Measurements from ENCODE around the gene NHLRC4. TPM values are rescaled to one million over a fixed set of nuclear protein-coding genes. Genes with fewer than 3 reads are reported as not detected.

The NHLRC4 gene
- total RNA-seq, 1 experiment from 2014 or later, result 0.44 TPM

DNA sequence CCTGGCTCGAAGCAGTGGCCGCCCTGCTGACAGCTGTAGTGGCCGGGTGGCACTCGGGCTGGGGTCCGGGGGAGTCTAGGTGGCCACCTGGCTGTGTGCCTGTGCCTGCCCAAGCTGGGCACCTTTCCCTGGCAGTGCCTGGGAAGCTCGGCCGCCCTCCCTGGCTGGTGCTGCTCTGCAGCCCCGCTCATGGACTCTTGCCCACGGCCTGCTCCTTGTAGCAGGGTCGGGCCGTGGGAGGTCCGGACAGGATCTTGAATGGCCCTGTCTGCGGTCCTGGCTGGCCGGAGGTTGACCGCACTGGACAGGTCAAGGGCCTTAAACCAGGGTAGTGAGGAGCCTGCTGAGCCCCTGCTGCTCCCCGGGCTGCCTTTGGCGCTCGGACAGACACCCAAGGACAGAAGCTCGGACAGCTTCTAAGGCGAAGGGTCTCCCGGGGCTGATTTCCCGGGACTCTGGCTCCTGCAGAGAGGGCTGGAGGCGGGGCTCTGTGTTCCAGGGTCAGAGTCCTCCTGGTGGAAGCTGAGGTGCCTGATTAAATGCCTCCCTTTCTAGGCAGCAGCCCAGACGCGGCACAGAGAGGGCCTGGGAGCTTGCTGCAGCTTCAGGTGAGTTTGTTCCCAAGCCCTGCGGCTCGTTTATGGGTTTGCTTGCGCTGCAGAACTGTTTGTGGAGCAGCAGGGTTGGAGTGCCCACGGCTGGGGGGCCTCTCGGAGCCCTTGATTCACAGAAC, 33.2 kb upstream of the NHLRC4 start:
- no peaks in the 10 kb centered on the region for H3K27me3 ChIP-seq (ENCODE audit: low read length)
- H3K79me2 ChIP-seq (ENCODE audit: low read length), result peaks cover 98% of the 10 kb centered on the region
- ChIA-PET POLR2A (ENCODE audit: unreplicated experiment) (no interaction called here), CTCF (no interaction called here)
- H3K9ac ChIP-seq (ENCODE audit: low read length), result no peak overlapping the region
- no peak overlapping the region for H3K4me3 ChIP-seq (ENCODE audit: low read length)
- intact Hi-C loops (cut with micrococcal nuclease), result no loop called here
- TF ChIP-seq, protein P1, sequence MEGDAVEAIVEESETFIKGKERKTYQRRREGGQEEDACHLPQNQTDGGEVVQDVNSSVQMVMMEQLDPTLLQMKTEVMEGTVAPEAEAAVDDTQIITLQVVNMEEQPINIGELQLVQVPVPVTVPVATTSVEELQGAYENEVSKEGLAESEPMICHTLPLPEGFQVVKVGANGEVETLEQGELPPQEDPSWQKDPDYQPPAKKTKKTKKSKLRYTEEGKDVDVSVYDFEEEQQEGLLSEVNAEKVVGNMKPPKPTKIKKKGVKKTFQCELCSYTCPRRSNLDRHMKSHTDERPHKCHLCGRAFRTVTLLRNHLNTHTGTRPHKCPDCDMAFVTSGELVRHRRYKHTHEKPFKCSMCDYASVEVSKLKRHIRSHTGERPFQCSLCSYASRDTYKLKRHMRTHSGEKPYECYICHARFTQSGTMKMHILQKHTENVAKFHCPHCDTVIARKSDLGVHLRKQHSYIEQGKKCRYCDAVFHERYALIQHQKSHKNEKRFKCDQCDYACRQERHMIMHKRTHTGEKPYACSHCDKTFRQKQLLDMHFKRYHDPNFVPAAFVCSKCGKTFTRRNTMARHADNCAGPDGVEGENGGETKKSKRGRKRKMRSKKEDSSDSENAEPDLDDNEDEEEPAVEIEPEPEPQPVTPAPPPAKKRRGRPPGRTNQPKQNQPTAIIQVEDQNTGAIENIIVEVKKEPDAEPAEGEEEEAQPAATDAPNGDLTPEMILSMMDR (conservative IDR thresholded peaks at IDR 0.05; ENCODE audit: low read depth, low read length), result no peak
- TF ChIP-seq EZH2phosphoT487 (IDR thresholded peaks at IDR 0.05; ENCODE audit: borderline replicate concordance, low read length) (no peak), EZH2 (IDR thresholded peaks at IDR 0.05; ENCODE audit: low read length, unreplicated experiment) (no peak)
- no peaks in the 10 kb centered on the region for H3K9me3 ChIP-seq (ENCODE audit: low read length)
- no TSS peak for BruUV-seq (replicated peaks)
- ATAC-seq (no peak), DNase-seq (no peak)
- H3K4me2 ChIP-seq (ENCODE audit: low read length), result no peak overlapping the region
- no peaks in the 10 kb centered on the region for H3F3A ChIP-seq (ENCODE audit: low read length, unreplicated experiment)
- H3K9me2 ChIP-seq (replicated peaks; ENCODE audit: low read length), result no peaks in the 10 kb centered on the region
- H2AFZ ChIP-seq (ENCODE audit: low read length), result no peak overlapping the region
- peaks cover 32% of the 10 kb centered on the region for H4K20me1 ChIP-seq (ENCODE audit: low read length)
- no peak overlapping the region for H3K27ac ChIP-seq (ENCODE audit: low read length)
- H3K36me3 ChIP-seq (ENCODE audit: low read depth, low read length), result no peaks in the 10 kb centered on the region; the same call in 1 of the 2 replicates
- peaks cover 32% of the 10 kb centered on the region for H3K4me1 ChIP-seq (ENCODE audit: insufficient read depth, low read length)

DNA sequence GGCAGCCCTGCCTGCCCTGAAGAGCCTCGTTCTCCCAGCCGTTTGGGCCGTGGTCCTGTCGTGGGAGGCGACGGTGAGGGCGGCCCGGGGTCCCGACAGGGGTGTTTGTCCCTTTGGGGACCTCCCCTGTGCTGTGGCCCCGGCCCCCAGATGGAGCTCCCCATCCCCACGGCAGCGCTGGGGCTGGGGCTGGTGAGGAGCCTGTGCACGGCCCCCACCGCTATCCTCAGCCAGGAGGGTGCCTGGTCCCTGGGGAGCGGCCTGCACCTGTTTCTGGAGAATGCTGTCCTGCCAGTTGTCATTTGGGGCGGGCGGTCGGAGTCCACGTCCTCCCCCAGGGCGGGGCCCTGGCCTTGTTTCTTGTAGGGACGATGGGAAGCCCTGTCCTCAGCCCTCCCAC, 32.7 kb upstream of the NHLRC4 start:
- Histone ChIP-seq H3K27me3 (ENCODE audit: low read length) (no peaks in the 10 kb centered on the region), H4K20me1 (ENCODE audit: low read length) (peaks cover 27% of the 10 kb centered on the region), H3K9ac (ENCODE audit: low read length) (no peak overlapping the region), H3K4me3 (ENCODE audit: low read length) (no peak overlapping the region), H3K9me3 (ENCODE audit: low read length) (no peaks in the 10 kb centered on the region), H3K79me2 (ENCODE audit: low read length) (peaks cover 98% of the 10 kb centered on the region), H3F3A (ENCODE audit: low read length, unreplicated experiment) (no peaks in the 10 kb centered on the region), H2AFZ (ENCODE audit: low read length) (no peak overlapping the region), H3K9me2 (replicated peaks; ENCODE audit: low read length) (no peaks in the 10 kb centered on the region), H3K36me3 (ENCODE audit: low read depth, low read length) (no peaks in the 10 kb centered on the region; the same call in 1 of the 2 replicates), H3K4me2 (ENCODE audit: low read length) (no peak overlapping the region), H3K4me1 (ENCODE audit: insufficient read depth, low read length) (peaks cover 30% of the 10 kb centered on the region), H3K27ac (ENCODE audit: low read length) (no peak overlapping the region)
- DNase-seq (no peak), ATAC-seq (no peak)
- intact Hi-C loops (cut with micrococcal nuclease), result no loop called here
- ChIA-PET CTCF (no interaction called here), POLR2A (ENCODE audit: unreplicated experiment) (no interaction called here)
- no TSS peak for BruUV-seq (replicated peaks)
- TF ChIP-seq, protein P1 (conservative IDR thresholded peaks at IDR 0.05; ENCODE audit: low read depth, low read length), result no peak
- TF ChIP-seq EZH2 (IDR thresholded peaks at IDR 0.05; ENCODE audit: low read length, unreplicated experiment) (no peak), EZH2phosphoT487 (IDR thresholded peaks at IDR 0.05; ENCODE audit: borderline replicate concordance, low read length) (no peak)

DNA sequence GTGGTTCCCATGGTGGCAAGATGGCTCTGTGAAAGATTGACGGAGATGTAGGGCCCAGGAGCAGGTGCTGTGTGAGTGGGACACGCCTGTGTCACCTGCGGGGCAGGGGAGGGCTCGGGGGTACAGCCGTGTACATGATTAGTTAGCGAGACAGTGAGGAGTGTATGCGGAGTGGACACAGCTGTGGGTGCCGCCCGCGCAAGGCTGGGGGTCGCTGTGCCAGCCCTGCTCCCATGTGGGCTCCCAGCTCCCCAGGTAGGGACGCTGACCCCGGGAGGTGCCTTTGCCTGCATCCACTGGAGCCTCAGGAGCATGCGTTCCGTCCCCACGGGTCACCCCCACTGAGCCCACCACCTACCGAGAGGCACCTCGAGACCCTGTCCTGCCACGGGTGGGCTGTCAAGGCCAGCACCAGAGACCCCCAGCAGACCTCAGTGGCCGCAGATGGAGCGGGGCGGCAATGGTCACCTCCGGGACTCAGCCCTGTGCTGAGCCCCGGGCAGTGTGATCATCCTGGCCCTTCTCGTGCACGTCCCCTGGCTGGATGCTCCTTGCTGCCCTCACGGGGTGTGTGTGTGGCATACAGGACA, 31.9 kb upstream of the NHLRC4 start:
- BruUV-seq (replicated peaks), result no TSS peak
- peaks cover 18% of the 10 kb centered on the region for H4K20me1 ChIP-seq (ENCODE audit: low read length)
- no peak overlapping the region; the same call in 1 of the 2 replicates for H3K4me3 ChIP-seq (ENCODE audit: low read length)
- DNase-seq (no peak), ATAC-seq (peak; percentile 72)
- intact Hi-C loops (cut with micrococcal nuclease), result no loop called here
- no peaks in the 10 kb centered on the region for H3K9me3 ChIP-seq (ENCODE audit: low read length)
- no peaks in the 10 kb centered on the region for H3K9me2 ChIP-seq (replicated peaks; ENCODE audit: low read length)
- ChIA-PET CTCF (no interaction called here), POLR2A (ENCODE audit: unreplicated experiment) (no interaction called here)
- peak overlapping the region; percentile 0; the same call in 1 of the 2 replicates for H3K9ac ChIP-seq (ENCODE audit: low read length)
- H3K79me2 ChIP-seq (ENCODE audit: low read length), result peaks cover 98% of the 10 kb centered on the region
- no peaks in the 10 kb centered on the region; the same call in 1 of the 2 replicates for H3K36me3 ChIP-seq (ENCODE audit: low read depth, low read length)
- no peak overlapping the region for H2AFZ ChIP-seq (ENCODE audit: low read length)
- no peaks in the 10 kb centered on the region for H3F3A ChIP-seq (ENCODE audit: low read length, unreplicated experiment)
- no peaks in the 10 kb centered on the region for H3K27me3 ChIP-seq (ENCODE audit: low read length)
- peak overlapping the region; percentile 57 for H3K4me2 ChIP-seq (ENCODE audit: low read length)
- H3K27ac ChIP-seq (ENCODE audit: low read length), result peak overlapping the region; percentile 50
- H3K4me1 ChIP-seq (ENCODE audit: insufficient read depth, low read length), result peaks cover 25% of the 10 kb centered on the region
- TF ChIP-seq, protein P1 (conservative IDR thresholded peaks at IDR 0.05; ENCODE audit: low read depth, low read length), result peak; percentile 24; the same call in 1 of the 2 replicates
- TF ChIP-seq EZH2phosphoT487 (IDR thresholded peaks at IDR 0.05; ENCODE audit: borderline replicate concordance, low read length) (no peak), EZH2 (IDR thresholded peaks at IDR 0.05; ENCODE audit: low read length, unreplicated experiment) (no peak)

All from PC-3 (cell line).